MCF 10A (cell line): ENCODE measurements around the gene IL23R. TPM values are rescaled to one million over a fixed set of nuclear protein-coding genes. Genes with fewer than 3 reads are reported as not detected.

Experiments used
- BruUV-seq: library from RNA; stranded (reverse); fragments of 400-500 nt; replicated peaks from 2 replicates; lab custom pipeline; 2021; lab: Mats Ljungman, UMichigan
- CTCF ChIA-PET: fragments of 300-600 bp; sonication (Branson Sonifier 250); formaldehyde crosslinking; extraction: SDS; loops from one replicate; lab custom pipeline; 2021; ENCODE audit warnings: antibody characterized with exemption, inconsistent platforms; lab: Yijun Ruan, JAX
- POLR2A ChIA-PET: fragments of 300-600, 350-650 bp; sonication (Branson Sonifier 250); formaldehyde crosslinking; extraction: SDS; loops from one replicate; lab custom pipeline; 2020; ENCODE audit warnings: antibody characterized with exemption, inconsistent platforms; lab: Yijun Ruan, JAX
- DNase-seq: peaks from one replicate; pipeline ENCODE4 v3.0.0-alpha.2; 2018; ENCODE audit not compliant: unreplicated experiment
- H3K27ac Mint-ChIP-seq: one replicate; pipeline ENCODE4 v1.8.0; 2022; ENCODE audit warnings: mild to moderate bottlenecking, low read depth, mixed read lengths; ENCODE audit not compliant: unreplicated experiment
- H3K27me3 Mint-ChIP-seq: one replicate; pipeline ENCODE4 v1.8.0; 2022; ENCODE audit warnings: mixed read lengths; ENCODE audit not compliant: insufficient read depth, unreplicated experiment
- H3K36me3 Mint-ChIP-seq: one replicate; pipeline ENCODE4 v1.8.0; 2022; ENCODE audit warnings: mild to moderate bottlenecking, moderate library complexity, mixed read lengths; ENCODE audit not compliant: insufficient read depth, unreplicated experiment
- H3K4me1 Mint-ChIP-seq: one replicate; pipeline ENCODE4 v1.8.0; 2022; ENCODE audit warnings: mixed read lengths; ENCODE audit not compliant: insufficient read depth, unreplicated experiment
- H3K4me3 Mint-ChIP-seq: one replicate; pipeline ENCODE4 v1.8.0; 2022; ENCODE audit warnings: mild to moderate bottlenecking, moderate library complexity, mixed read lengths; ENCODE audit not compliant: unreplicated experiment
- H3K9me3 Mint-ChIP-seq: one replicate; pipeline ENCODE4 v1.8.0; 2022; ENCODE audit warnings: mixed read lengths; ENCODE audit not compliant: unreplicated experiment
- intact Hi-C: fragments of 100-400 bp; cut with micrococcal nuclease; formaldehyde crosslinking; loops from 2 replicates; pipeline ENCODE4 v1.14.1; 2022
- total RNA-seq: library from RNA; stranded (reverse); gene quantifications from 2 replicates; pipeline ENCODE4 v1.2.3, GENCODE V29; 2022
- TF ChIP-seq, protein P1 (sequence below): fragments of 200-600 bp; IDR thresholded peaks from one replicate; pipeline ENCODE4 v1.8.0; 2022; ENCODE audit warnings: antibody characterized with exemption, mild to moderate bottlenecking; ENCODE audit not compliant: unreplicated experiment

Gene IL23R
- total RNA-seq, 1 experiment from 2014 or later = not detected

DNA sequence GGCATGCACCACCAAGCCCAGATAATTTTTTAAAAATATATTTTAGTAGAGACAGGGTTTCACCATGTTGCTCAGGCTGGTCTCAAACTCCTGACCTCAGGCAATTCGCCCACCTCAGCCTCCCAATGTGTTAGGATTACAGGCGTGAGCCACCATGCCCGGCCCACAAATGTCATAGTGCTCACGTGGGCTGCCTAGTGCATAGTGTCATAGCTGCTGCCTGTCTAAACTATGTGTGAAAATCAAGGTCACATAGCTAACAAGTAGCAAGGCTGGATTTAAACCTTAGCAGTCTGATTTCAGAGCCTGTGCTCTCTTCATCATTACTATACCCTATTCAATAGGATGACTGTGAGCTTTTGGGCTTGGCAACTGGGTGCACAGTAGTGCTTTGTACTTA is 41.8 kb upstream of the IL23R start:
- intact Hi-C loops = no loop called here
- ChIA-PET POLR2A (interaction anchor here (1.0 to 1.5 kb wide), 3 partner anchors 19 to 73 kb away, joined by 3 to 4 read pairs (median 4); partner anchors contain the start of gene SLC35D1), CTCF (interaction anchor here (0.6 to 7.1 kb wide), 4 partner anchors 11 to 993 kb away, joined by 3 to 65 read pairs (median 4); partner anchors contain the start of gene C1orf141)
- BruUV-seq = no TSS peak
- Mint-ChIP-seq H3K27ac (no peak overlapping the region), H3K9me3 (no peaks in the 10 kb centered on the region), H3K4me1 (peaks cover 7% of the 10 kb centered on the region), H3K4me3 (no peak overlapping the region), H3K27me3 (no peaks in the 10 kb centered on the region), H3K36me3 (no peaks in the 10 kb centered on the region)
- no peak for DNase-seq
- TF ChIP-seq, protein P1, sequence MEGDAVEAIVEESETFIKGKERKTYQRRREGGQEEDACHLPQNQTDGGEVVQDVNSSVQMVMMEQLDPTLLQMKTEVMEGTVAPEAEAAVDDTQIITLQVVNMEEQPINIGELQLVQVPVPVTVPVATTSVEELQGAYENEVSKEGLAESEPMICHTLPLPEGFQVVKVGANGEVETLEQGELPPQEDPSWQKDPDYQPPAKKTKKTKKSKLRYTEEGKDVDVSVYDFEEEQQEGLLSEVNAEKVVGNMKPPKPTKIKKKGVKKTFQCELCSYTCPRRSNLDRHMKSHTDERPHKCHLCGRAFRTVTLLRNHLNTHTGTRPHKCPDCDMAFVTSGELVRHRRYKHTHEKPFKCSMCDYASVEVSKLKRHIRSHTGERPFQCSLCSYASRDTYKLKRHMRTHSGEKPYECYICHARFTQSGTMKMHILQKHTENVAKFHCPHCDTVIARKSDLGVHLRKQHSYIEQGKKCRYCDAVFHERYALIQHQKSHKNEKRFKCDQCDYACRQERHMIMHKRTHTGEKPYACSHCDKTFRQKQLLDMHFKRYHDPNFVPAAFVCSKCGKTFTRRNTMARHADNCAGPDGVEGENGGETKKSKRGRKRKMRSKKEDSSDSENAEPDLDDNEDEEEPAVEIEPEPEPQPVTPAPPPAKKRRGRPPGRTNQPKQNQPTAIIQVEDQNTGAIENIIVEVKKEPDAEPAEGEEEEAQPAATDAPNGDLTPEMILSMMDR = no peak

DNA sequence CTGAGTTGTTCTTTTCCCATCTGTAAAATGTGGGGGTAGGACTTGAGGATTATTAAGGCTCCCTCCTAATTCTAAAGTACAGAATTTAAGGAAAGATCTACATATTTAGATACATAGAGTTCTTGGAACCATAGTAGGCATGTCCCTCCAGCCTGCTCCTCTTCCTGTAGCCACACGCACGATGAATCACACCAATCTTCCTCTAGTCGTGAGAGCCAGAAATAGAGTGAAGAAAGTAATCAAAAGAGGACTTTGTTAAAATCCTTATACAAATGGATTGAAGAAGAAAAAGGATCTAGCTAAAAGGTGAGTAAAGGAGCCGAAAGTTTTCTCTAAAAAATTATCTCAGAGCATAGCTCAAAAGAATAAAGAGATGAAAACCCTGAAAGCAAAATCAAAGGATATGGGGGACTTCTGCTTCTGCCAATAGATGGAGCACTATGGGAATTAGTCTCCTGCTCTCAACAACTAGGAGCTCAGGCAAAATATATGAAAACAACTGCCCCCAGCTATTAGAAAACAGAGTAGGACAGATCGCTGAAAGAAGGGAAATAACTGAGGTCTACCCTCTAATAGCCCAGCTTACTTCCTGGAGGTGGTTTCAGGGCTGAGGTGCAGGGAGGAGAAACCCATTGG is 40.0 kb upstream of the IL23R start:
- intact Hi-C loops = no loop called here
- peak; percentile 43 for DNase-seq
- TF ChIP-seq, protein P1 = no peak
- ChIA-PET CTCF (interaction anchor here (0.5 to 7.1 kb wide), 13 partner anchors 10 to 1963 kb away, joined by 3 to 65 read pairs (median 3); no protein-coding TSS in a partner anchor), POLR2A (interaction anchor here (0.5 to 1.4 kb wide), 5 partner anchors 21 to 74 kb away, joined by 3 to 5 read pairs (median 3); partner anchors contain the start of gene SLC35D1)
- Mint-ChIP-seq H3K27ac (peak overlapping the region; percentile 42), H3K27me3 (no peaks in the 10 kb centered on the region), H3K4me3 (no peak overlapping the region), H3K4me1 (peaks cover 7% of the 10 kb centered on the region), H3K36me3 (no peaks in the 10 kb centered on the region), H3K9me3 (no peaks in the 10 kb centered on the region)
- BruUV-seq = no TSS peak

DNA sequence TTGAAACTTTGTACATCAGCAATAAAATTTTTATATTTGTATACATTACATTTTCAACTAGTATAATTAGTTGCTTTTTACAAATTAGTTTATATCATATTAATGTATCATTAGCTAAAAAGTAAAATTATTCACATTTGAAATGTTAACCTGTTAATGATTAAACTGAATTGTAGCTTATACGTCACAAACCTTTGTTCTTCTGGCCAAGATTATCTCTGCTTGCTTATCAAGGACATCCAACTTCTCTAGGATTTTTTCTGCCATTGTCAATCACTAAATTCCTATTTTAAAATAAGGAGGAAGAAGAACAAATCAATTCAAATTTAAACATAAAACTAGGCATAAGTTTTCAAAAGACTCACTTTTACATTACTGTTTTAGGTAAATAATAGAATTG is 39.3 kb upstream of the IL23R start:
- H3K36me3 Mint-ChIP-seq = no peaks in the 10 kb centered on the region
- POLR2A ChIA-PET = interaction anchor here (0.5 to 1.4 kb wide), 5 partner anchors 12 to 75 kb away, joined by 3 to 5 read pairs (median 3); no protein-coding TSS in a partner anchor
- intact Hi-C loops = no loop called here

DNA sequence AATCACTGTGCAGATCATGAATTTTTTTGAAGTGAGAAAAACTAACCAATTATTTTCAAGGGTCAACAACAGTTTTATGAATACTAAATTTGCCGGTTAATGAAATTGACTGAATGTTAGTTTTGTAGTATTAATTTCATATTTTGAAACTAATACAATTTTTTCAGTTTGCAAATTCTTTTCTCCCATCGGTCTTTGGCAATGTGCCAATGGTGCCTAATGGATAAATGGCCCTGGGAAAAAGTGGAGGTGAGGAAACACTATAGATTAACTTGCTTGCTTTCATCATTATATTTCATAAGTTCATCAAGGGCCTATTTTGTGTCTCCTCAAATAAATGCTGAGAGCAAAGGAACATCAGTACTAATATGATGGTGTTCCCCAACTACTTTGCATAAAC is 35.6 kb upstream of the IL23R start:
- TF ChIP-seq, protein P1 = no peak
- POLR2A ChIA-PET = interaction anchor here (1.0 kb wide), 1 partner anchor 78 kb away, joined by 5 read pairs; no protein-coding TSS in a partner anchor
- Mint-ChIP-seq H3K36me3 (no peaks in the 10 kb centered on the region), H3K4me1 (peaks cover 12% of the 10 kb centered on the region), H3K4me3 (no peak overlapping the region), H3K27ac (no peak overlapping the region), H3K27me3 (no peaks in the 10 kb centered on the region), H3K9me3 (no peaks in the 10 kb centered on the region)
- intact Hi-C loops = no loop called here
- CTCF ChIA-PET = interaction anchor here (2.4 kb wide), 1 partner anchor 18 kb away, joined by 15 read pairs; no protein-coding TSS in a partner anchor
- BruUV-seq = no TSS peak
- peak; percentile 12 for DNase-seq

More for the DNA sequence above, 39.3 kb upstream of the IL23R start:
- Mint-ChIP-seq H3K27ac (no peak overlapping the region), H3K9me3 (no peaks in the 10 kb centered on the region), H3K4me3 (no peak overlapping the region), H3K27me3 (no peaks in the 10 kb centered on the region), H3K4me1 (peaks cover 7% of the 10 kb centered on the region)
- TF ChIP-seq, protein P1 = no peak
- BruUV-seq = no TSS peak
- CTCF ChIA-PET = interaction anchor here (0.5 to 7.1 kb wide), 8 partner anchors 10 to 1095 kb away, joined by 3 to 65 read pairs (median 4); no protein-coding TSS in a partner anchor
- no peak for DNase-seq
